GM18502 (cell line): ENCODE data around the gene PARP4.
"Not testable (repeated sequence)": the region's sequence is repeated elsewhere in the genome, so short reads cannot be mapped to it uniquely, and the experiment has no call there.

Experiments
- ATAC-seq: cut with Tn5 transposase; IDR thresholded peaks from one replicate; pipeline ENCODE4 v1.9.1; 2021; ENCODE audit warnings: mild to moderate bottlenecking; ENCODE audit not compliant: unreplicated experiment, poor library complexity

The PARP4 gene

GRCh38 chr13:24381541-24382265 lies 130.9 kb downstream of the PARP4 start:
- ATAC-seq, result no peak

- not testable (repeated sequence) for ATAC-seq
Observed at GRCh38 chr13:24380881-24381280, 131.7 kb downstream of the PARP4 start.

- ATAC-seq, result not testable (repeated sequence)
Observed at GRCh38 chr13:24380227-24380626, 132.4 kb downstream of the PARP4 start.

- not testable (repeated sequence) for ATAC-seq
Observed at GRCh38 chr13:24371273-24371672, 141.3 kb downstream of the PARP4 start.
